Testis (tissue), 3 donors: Measurements from ENCODE around the gene SLC25A21. TPM values are rescaled to one million over a fixed set of nuclear protein-coding genes. Genes with fewer than 3 reads are reported as not detected.
"Not testable (repeated sequence)": the region's sequence is repeated elsewhere in the genome, so short reads cannot be mapped to it uniquely, and the experiment has no call there.

Experiments used
- DNase-seq: peaks from one replicate; pipeline ENCODE4 v3.0.0-alpha.2; 2019
- H3K27ac ChIP-seq, 2 donors: fragments of 200-600 bp; sonication (generic); one replicate each; pipeline ENCODE4 v1.5.1; 2019
- H3K27me3 ChIP-seq: fragments of 200-600 bp; sonication (generic); one replicate; pipeline ENCODE4 v1.5.1; 2019
- H3K36me3 ChIP-seq: fragments of 200-600 bp; sonication (generic); one replicate; pipeline ENCODE4 v1.5.1; 2017; ENCODE audit warnings: low read depth; ENCODE audit errors: missing control alignments
- H3K4me1 ChIP-seq: fragments of 200-600 bp; sonication (generic); one replicate; pipeline ENCODE4 v1.5.1; 2019
- H3K4me3 ChIP-seq, 2 donors: fragments of 200-600 bp; sonication (generic); one replicate each; pipeline ENCODE4 v1.5.1; 2017 to 2019
- H3K9me3 ChIP-seq: fragments of 200-600 bp; sonication (generic); one replicate; pipeline ENCODE4 v1.5.1; 2017
- POLR2A ChIP-seq: fragments of 450-650 bp; IDR thresholded peaks from one replicate; pipeline ENCODE4 v1.6.1; 2017; ENCODE audit warnings: antibody characterized with exemption, mild to moderate bottlenecking, moderate library complexity
- WGBS, 2 donors: methylation state at CpG; one replicate each; pipeline ENCODE4 v1.1.5; 2018; 5-methylcytosine and 5-hydroxymethylcytosine counted together
- intact Hi-C: fragments of 100-400 bp; cut with DNase I; formaldehyde crosslinking; loops from one replicate; pipeline ENCODE4 v1.15.1; 2023; ENCODE audit warnings: low total_unique reads
- polyA plus RNA-seq: library from polyadenylated mRNA; stranded (reverse); fragments of 350-450 nt; fragmentation: Illumina TruSeq; extraction: RNeasy Lipid Tissue Mini Kit (QIAGEN cat#74804); gene quantifications from one replicate; pipeline ENCODE4 v1.2.3, GENCODE V29; 2014; ENCODE audit warnings: low read depth, low replicate concordance; ENCODE audit not compliant: insufficient read depth
- total RNA-seq, 2 donors: library from RNA; depleted of rRNA; stranded (reverse); fragments of >200 nt; gene quantifications; one replicate each; pipeline ENCODE4 v1.2.3, GENCODE V29; 2016
- TF ChIP-seq, protein P1 (sequence below), 3 experiments: fragments of 450-650 bp in 2 of 3; fragments of 200-600 bp in 1 of 3; sonication (generic) in 1 of 3; IDR thresholded peaks; one replicate each; pipeline ENCODE4 v1.5.1; 2016 to 2019; ENCODE audit warnings: antibody characterized with exemption in 3 of 3, mild to moderate bottlenecking in 2 of 3, moderate library complexity in 1 of 3

SLC25A21 gene
- total and polyA plus RNA-seq, 3 donors from 2014 or later = 4.4 to 16.0 (median 13.6) TPM

DNA sequence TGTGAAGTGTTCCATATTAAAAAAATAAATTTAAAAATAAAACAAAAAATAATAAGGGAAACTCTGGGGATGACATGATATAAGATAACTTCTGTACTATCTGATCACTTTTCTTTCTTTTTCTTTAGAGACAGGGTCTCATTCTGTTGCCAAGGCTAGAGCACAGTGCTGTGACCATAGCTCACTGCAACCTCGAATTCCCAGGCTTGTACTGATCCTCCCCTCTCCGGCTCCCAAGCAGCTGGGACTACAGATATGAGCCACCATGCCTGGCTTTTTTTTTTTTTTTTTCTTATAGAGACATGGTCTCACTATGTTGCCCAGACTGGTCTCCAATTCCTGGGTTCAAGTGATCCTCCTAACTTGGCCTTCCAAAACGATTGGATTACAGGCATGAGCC, 14.9 kb upstream of the SLC25A21 start:
- Histone ChIP-seq H3K9me3 (no peaks in the 10 kb centered on the region), H3K4me3 (no peak overlapping the region), H3K36me3 (no peaks in the 10 kb centered on the region), H3K4me1 (no peaks in the 10 kb centered on the region), H3K27me3 (no peaks in the 10 kb centered on the region), H3K27ac (no peak overlapping the region)
- no peak for TF ChIP-seq POLR2A
- TF ChIP-seq, protein P1, sequence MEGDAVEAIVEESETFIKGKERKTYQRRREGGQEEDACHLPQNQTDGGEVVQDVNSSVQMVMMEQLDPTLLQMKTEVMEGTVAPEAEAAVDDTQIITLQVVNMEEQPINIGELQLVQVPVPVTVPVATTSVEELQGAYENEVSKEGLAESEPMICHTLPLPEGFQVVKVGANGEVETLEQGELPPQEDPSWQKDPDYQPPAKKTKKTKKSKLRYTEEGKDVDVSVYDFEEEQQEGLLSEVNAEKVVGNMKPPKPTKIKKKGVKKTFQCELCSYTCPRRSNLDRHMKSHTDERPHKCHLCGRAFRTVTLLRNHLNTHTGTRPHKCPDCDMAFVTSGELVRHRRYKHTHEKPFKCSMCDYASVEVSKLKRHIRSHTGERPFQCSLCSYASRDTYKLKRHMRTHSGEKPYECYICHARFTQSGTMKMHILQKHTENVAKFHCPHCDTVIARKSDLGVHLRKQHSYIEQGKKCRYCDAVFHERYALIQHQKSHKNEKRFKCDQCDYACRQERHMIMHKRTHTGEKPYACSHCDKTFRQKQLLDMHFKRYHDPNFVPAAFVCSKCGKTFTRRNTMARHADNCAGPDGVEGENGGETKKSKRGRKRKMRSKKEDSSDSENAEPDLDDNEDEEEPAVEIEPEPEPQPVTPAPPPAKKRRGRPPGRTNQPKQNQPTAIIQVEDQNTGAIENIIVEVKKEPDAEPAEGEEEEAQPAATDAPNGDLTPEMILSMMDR (IDR thresholded peaks at IDR 0.05) = no peak
- DNase-seq = no peak
- intact Hi-C loops = no loop called here
- 57 to 61% methylated on average over 3 of the region's 3 CpGs for WGBS, 2 donors

DNA sequence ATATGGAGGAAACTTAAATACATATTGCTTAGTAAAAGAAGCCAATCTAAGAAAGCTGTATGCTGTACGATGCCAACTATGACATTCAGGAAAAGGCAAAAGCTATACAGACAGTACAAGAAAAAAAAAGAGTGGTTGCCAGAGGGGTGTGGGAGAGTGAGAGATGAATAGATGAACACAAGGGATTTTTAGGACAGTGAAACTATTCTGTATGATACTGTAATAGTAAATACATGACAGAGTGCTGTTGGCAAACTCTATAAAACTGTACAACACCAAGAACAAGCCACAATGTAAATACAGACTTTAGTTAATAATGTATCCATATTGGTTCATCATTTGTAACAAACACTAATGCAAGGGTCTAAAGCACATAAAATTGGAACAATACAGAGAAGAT, 14.5 kb upstream of the SLC25A21 start:
- Histone ChIP-seq H3K27ac (no peak overlapping the region), H3K27me3 (no peaks in the 10 kb centered on the region), H3K9me3 (no peaks in the 10 kb centered on the region), H3K4me1 (no peaks in the 10 kb centered on the region), H3K36me3 (no peaks in the 10 kb centered on the region), H3K4me3 (no peak overlapping the region)
- DNase-seq = no peak
- TF ChIP-seq POLR2A = no peak
- TF ChIP-seq, protein P1 (IDR thresholded peaks at IDR 0.05) = no peak
- 86 to 100% methylated on average over 1 of the region's 1 CpG for WGBS, 2 donors
- intact Hi-C loops = no loop called here

DNA sequence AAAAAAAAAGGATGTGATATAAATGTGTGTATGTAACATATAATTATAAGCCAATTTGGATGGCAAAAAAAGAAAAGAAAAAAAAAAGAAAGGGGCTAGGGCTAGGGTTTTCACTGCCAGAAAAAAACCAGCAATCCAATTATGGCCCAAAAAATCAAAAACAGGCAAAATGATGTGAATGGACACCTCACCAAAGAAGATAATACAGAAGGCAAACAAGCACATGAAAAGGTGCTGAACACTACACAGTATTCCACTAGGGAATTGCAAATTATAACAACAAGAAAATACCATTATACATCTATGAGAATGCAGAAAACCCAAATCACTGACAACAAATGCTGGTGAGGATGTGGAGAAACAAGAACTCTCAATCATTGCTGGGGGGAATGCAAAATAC, 13.3 kb upstream of the SLC25A21 start:
- Histone ChIP-seq H3K27me3 (no peaks in the 10 kb centered on the region), H3K4me1 (no peaks in the 10 kb centered on the region), H3K9me3 (no peaks in the 10 kb centered on the region), H3K27ac (no peak overlapping the region), H3K36me3 (no peaks in the 10 kb centered on the region), H3K4me3 (no peak overlapping the region)
- DNase-seq = no peak
- TF ChIP-seq, protein P1 (IDR thresholded peaks at IDR 0.05) = no peak
- TF ChIP-seq POLR2A = no peak
- intact Hi-C loops = no loop called here

DNA sequence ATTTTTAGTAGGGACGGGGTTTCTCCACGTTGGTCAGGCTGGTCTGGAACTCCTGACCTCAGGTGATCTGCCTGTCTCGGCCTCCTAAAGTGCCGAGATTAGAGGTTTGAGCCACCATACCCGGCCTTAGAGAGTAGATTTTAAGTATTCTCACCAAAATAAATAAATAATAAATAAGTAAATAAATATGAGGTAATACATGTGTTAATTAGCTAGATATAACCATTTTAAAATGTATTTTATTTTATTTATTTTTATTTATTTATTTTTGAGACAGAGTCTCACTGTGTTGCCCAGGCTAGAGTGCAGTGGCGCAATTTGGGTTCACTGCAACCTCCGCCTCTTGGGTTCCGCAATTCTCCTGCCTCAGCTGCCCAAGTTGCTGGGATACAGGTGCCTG, 12.1 kb upstream of the SLC25A21 start:
- intact Hi-C loops, H3K36me3 ChIP-seq, H3K4me1 ChIP-seq, H3K27ac ChIP-seq, DNase-seq, H3K9me3 ChIP-seq, H3K27me3 ChIP-seq, H3K4me3 ChIP-seq: not testable (repeated sequence)
- 85 to 87% methylated on average over 8 of the region's 8 CpGs for WGBS, 2 donors

DNA sequence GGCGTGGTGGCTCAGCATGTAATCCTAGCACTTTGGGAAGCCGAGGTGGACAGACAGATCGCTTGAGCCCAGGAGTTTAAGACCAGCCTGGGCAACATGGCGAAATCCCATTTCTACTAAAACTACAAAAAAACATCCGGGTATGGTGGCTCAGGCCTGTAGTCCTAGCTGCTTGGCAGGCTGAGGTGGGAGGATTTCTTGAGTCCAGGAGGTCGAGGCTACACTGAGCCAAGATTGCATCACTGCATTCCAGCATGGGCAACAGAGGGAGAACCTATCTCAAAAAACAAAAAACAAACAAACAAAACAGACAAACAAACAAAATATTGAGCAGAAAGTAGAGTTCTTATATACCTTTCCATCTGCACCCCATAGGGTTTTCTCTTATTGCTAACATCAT, 9.0 kb upstream of the SLC25A21 start:
- no peaks in the 10 kb centered on the region for H3K27me3 ChIP-seq
- no peak overlapping the region for H3K4me3 ChIP-seq
- H3K36me3 ChIP-seq = no peaks in the 10 kb centered on the region
- no peak for TF ChIP-seq POLR2A
- TF ChIP-seq, protein P1 (IDR thresholded peaks at IDR 0.05) = no peak
- no peak overlapping the region for H3K27ac ChIP-seq
- WGBS, 2 donors = 79 to 82% methylated on average over 6 of the region's 6 CpGs
- DNase-seq = no peak
- intact Hi-C loops = no loop called here
- H3K9me3 ChIP-seq = no peaks in the 10 kb centered on the region
- no peaks in the 10 kb centered on the region for H3K4me1 ChIP-seq

DNA sequence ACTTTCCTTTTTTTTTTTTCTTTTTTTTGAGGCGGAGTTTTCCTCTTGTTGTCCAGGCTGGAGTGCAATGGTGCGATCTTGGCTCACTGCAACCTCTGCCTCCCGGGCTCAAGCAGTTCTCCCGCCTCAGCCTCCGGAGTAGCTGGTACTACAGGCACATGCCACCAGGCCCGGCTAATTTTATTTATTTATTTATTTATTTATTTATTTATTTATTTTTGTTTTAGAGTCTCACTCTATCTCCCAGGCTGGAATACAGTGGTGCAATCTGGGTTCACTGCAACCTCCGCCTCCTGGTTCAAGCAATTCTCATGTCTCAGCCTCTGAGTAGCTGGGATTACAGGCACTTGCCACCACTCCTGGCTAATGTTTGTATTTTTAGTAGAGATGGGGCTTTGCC, 8.5 kb upstream of the SLC25A21 start:
- H3K4me3 ChIP-seq, H3K27me3 ChIP-seq, H3K27ac ChIP-seq, DNase-seq, intact Hi-C loops, H3K9me3 ChIP-seq, H3K4me1 ChIP-seq, H3K36me3 ChIP-seq: not testable (repeated sequence)
- WGBS, 2 donors = 91 to 95% methylated on average over 7 of the region's 7 CpGs
